HEK293 (cell line): ENCODE data around the gene RILP.

Experiments used
- ATF2 ChIP-seq: fragments of 450-650 bp; formaldehyde crosslinking; IDR thresholded peaks from 2 replicates; pipeline ENCODE4 v1.5.1; 2016; ENCODE audit warnings: missing biosample characterization, missing genetic modification characterization, low read depth
- GLIS1 ChIP-seq: fragments of 450-650 bp; formaldehyde crosslinking; IDR thresholded peaks from 2 replicates; pipeline ENCODE4 v1.5.1; 2016; ENCODE audit warnings: missing biosample characterization, missing genetic modification characterization
- MEIS1 ChIP-seq: sonication (generic); formaldehyde crosslinking; IDR thresholded peaks from 2 replicates; pipeline ENCODE4 v1.8.1; 2022; ENCODE audit warnings: missing genetic modification reagents, mild to moderate bottlenecking, borderline replicate concordance
- OVOL3 ChIP-seq: fragments of 450-650 bp; formaldehyde crosslinking; IDR thresholded peaks from 2 replicates; pipeline ENCODE4 v1.5.1; 2016; ENCODE audit warnings: missing biosample characterization, missing genetic modification characterization
- SP2 ChIP-seq: fragments of 450-650 bp; formaldehyde crosslinking; IDR thresholded peaks from 2 replicates; pipeline ENCODE4 v1.5.1; 2016; ENCODE audit warnings: missing biosample characterization, missing genetic modification characterization
- SP7 ChIP-seq: fragments of 450-650 bp; formaldehyde crosslinking; IDR thresholded peaks from 2 replicates; pipeline ENCODE4 v1.5.1; 2016; ENCODE audit warnings: missing biosample characterization, missing genetic modification characterization
- TCF7L2 ChIP-seq: IDR thresholded peaks from 2 replicates; pipeline ENCODE4 v1.6.1; 2011; ENCODE audit warnings: low read depth, mild to moderate bottlenecking, inconsistent platforms, low read length, moderate library complexity, borderline replicate concordance
- WT1 ChIP-seq: fragments of 450-650 bp; formaldehyde crosslinking; IDR thresholded peaks from 2 replicates; pipeline ENCODE4 v1.5.1; 2016; ENCODE audit warnings: missing biosample characterization, missing genetic modification characterization
- ZBTB1 ChIP-seq: fragments of 450-650 bp; formaldehyde crosslinking; IDR thresholded peaks from 2 replicates; pipeline ENCODE4 v1.5.1; 2016; ENCODE audit warnings: missing biosample characterization, missing genetic modification characterization
- ZBTB17 ChIP-seq: fragments of 450-650 bp; formaldehyde crosslinking; IDR thresholded peaks from 2 replicates; pipeline ENCODE4 v1.5.1; 2016; ENCODE audit warnings: missing biosample characterization, missing genetic modification characterization
- ZBTB21 ChIP-seq: fragments of 450-650 bp; formaldehyde crosslinking; IDR thresholded peaks from 2 replicates; pipeline ENCODE4 v1.5.1; 2017; ENCODE audit warnings: missing biosample characterization, missing genetic modification characterization
- ZBTB26 ChIP-seq: fragments of 450-650 bp; formaldehyde crosslinking; optimal IDR thresholded peaks from 2 replicates; pipeline ENCODE3; 2016; ENCODE audit warnings: missing biosample characterization, mild to moderate bottlenecking, missing genetic modification characterization
- ZBTB44 ChIP-seq: fragments of 450-650 bp; IDR thresholded peaks from 2 replicates; pipeline ENCODE4 v1.5.1; 2018; ENCODE audit warnings: missing biosample characterization, mild to moderate bottlenecking, missing genetic modification characterization
- ZFP3 ChIP-seq: fragments of 450-650 bp; formaldehyde crosslinking; IDR thresholded peaks from 2 replicates; pipeline ENCODE4 v1.5.1; 2016; ENCODE audit warnings: low read depth, missing biosample characterization, missing genetic modification characterization
- ZFP37 ChIP-seq: fragments of 450-650 bp; formaldehyde crosslinking; IDR thresholded peaks from 2 replicates; pipeline ENCODE4 v1.5.1; 2016; ENCODE audit warnings: missing biosample characterization, missing genetic modification characterization
- ZNF114 ChIP-seq: fragments of 450-650 bp; formaldehyde crosslinking; IDR thresholded peaks from 2 replicates; pipeline ENCODE4 v1.5.0; 2017; ENCODE audit warnings: missing biosample characterization, missing genetic modification characterization
- ZNF132 ChIP-seq: fragments of 450-650 bp; formaldehyde crosslinking; IDR thresholded peaks from 2 replicates; pipeline ENCODE4 v1.5.1; 2017; ENCODE audit warnings: missing biosample characterization, missing genetic modification characterization, borderline replicate concordance
- ZNF140 ChIP-seq: fragments of 450-650 bp; formaldehyde crosslinking; IDR thresholded peaks from 2 replicates; pipeline ENCODE4 v1.5.1; 2016; ENCODE audit warnings: missing biosample characterization, missing genetic modification characterization
- ZNF169 ChIP-seq: fragments of 450-650 bp; formaldehyde crosslinking; IDR thresholded peaks from 2 replicates; pipeline ENCODE4 v1.5.1; 2016; ENCODE audit warnings: missing biosample characterization, missing genetic modification characterization
- ZNF23 ChIP-seq: fragments of 450-650 bp; formaldehyde crosslinking; IDR thresholded peaks from 2 replicates; pipeline ENCODE4 v1.5.1; 2016; ENCODE audit warnings: missing biosample characterization, missing genetic modification characterization, borderline replicate concordance
- ZNF302 ChIP-seq: fragments of 450-650 bp; formaldehyde crosslinking; IDR thresholded peaks from 2 replicates; pipeline ENCODE4 v1.5.1; 2016; ENCODE audit warnings: missing biosample characterization, missing genetic modification characterization, low read depth
- ZNF426 ChIP-seq: fragments of 450-650 bp; formaldehyde crosslinking; IDR thresholded peaks from 2 replicates; pipeline ENCODE4 v1.5.1; 2017; ENCODE audit warnings: missing biosample characterization, missing genetic modification characterization, mild to moderate bottlenecking, inconsistent platforms, moderate library complexity
- ZNF473 ChIP-seq: fragments of 450-650 bp; formaldehyde crosslinking; IDR thresholded peaks from 2 replicates; pipeline ENCODE4 v1.5.1; 2017; ENCODE audit warnings: missing biosample characterization, missing genetic modification characterization
- ZNF488 ChIP-seq: fragments of 450-650 bp; formaldehyde crosslinking; IDR thresholded peaks from 2 replicates; pipeline ENCODE4 v1.5.1; 2016; ENCODE audit warnings: missing biosample characterization, missing genetic modification characterization
- ZNF501 ChIP-seq: fragments of 450-650 bp; formaldehyde crosslinking; IDR thresholded peaks from 2 replicates; pipeline ENCODE4 v1.5.1; 2016; ENCODE audit warnings: missing biosample characterization, missing genetic modification characterization
- ZNF530 ChIP-seq: fragments of 450-650 bp; formaldehyde crosslinking; IDR thresholded peaks from 2 replicates; pipeline ENCODE4 v1.5.1; 2016; ENCODE audit warnings: low read depth, missing biosample characterization, missing genetic modification characterization
- ZNF549 ChIP-seq: fragments of 450-650 bp; IDR thresholded peaks from 2 replicates; pipeline ENCODE4 v1.5.1; 2018; ENCODE audit warnings: missing biosample characterization, missing genetic modification characterization, mild to moderate bottlenecking, inconsistent platforms, moderate library complexity
- ZNF580 ChIP-seq: fragments of 450-650 bp; formaldehyde crosslinking; IDR thresholded peaks from 2 replicates; pipeline ENCODE4 v1.5.1; 2016; ENCODE audit warnings: missing biosample characterization, missing genetic modification characterization
- ZNF600 ChIP-seq: fragments of 450-650 bp; formaldehyde crosslinking; IDR thresholded peaks from 2 replicates; pipeline ENCODE4 v1.5.1; 2016; ENCODE audit warnings: missing biosample characterization, missing genetic modification characterization
- ZNF629 ChIP-seq: fragments of 450-650 bp; formaldehyde crosslinking; IDR thresholded peaks from 2 replicates; pipeline ENCODE4 v1.5.1; 2017; ENCODE audit warnings: missing biosample characterization, missing genetic modification characterization
- ZNF670 ChIP-seq: fragments of 450-650 bp; formaldehyde crosslinking; IDR thresholded peaks from 2 replicates; pipeline ENCODE4 v1.5.1; 2016; ENCODE audit warnings: missing biosample characterization, missing genetic modification characterization, low read depth
- ZNF707 ChIP-seq: fragments of 450-650 bp; formaldehyde crosslinking; IDR thresholded peaks from 2 replicates; pipeline ENCODE4 v1.5.1; 2016; ENCODE audit warnings: missing biosample characterization, missing genetic modification characterization
- ZNF792 ChIP-seq: fragments of 450-650 bp; formaldehyde crosslinking; IDR thresholded peaks from 2 replicates; pipeline ENCODE4 v1.5.1; 2016; ENCODE audit warnings: missing biosample characterization, missing genetic modification characterization
- ZSCAN23 ChIP-seq: fragments of 450-650 bp; formaldehyde crosslinking; IDR thresholded peaks from 2 replicates; pipeline ENCODE4 v1.5.1; 2016; ENCODE audit warnings: missing biosample characterization, missing genetic modification characterization
- ZSCAN4 ChIP-seq: fragments of 450-650 bp; formaldehyde crosslinking; IDR thresholded peaks from 2 replicates; pipeline ENCODE4 v1.5.1; 2017; ENCODE audit warnings: missing biosample characterization, missing genetic modification characterization

The RILP gene

GRCh38 chr17:1684378-1685189 lies 34.9 kb upstream of the RILP start, which contains the start of gene PRPF8 (continued):
- TF ChIP-seq ZBTB26 (tag by site-specific recombination) = peak; percentile 79
- no peak for TF ChIP-seq ZNF140 (tag by site-specific recombination)
- TF ChIP-seq OVOL3 (tag by site-specific recombination) = no peak; the same call in 1 of the 2 replicates
- no peak for TF ChIP-seq ZNF549 (tag by site-specific recombination)
- TF ChIP-seq ZNF501 (tag by site-specific recombination) = peak; percentile 75
- no peak for TF ChIP-seq ZNF114 (tag by site-specific recombination)
- peak; percentile 67 for TF ChIP-seq ZBTB17
- TF ChIP-seq ZNF23 (tag by site-specific recombination) = no peak
- TF ChIP-seq SP2 = peak; percentile 97
- TF ChIP-seq ZNF707 (tag by site-specific recombination) = no peak
- TF ChIP-seq ZNF580 (tag by site-specific recombination) = no peak; the same call in 1 of the 2 replicates
- TF ChIP-seq MEIS1 (CRISPR knock-in tag) = no peak
- TF ChIP-seq TCF7L2 = peak; percentile 92
- peak; percentile 38; the same call in 1 of the 2 replicates for TF ChIP-seq ZNF600 (tag by site-specific recombination)
- TF ChIP-seq SP7 (tag by site-specific recombination) = peak; percentile 72; the same call in 1 of the 2 replicates
- no peak for TF ChIP-seq ZNF169 (tag by site-specific recombination)
- no peak for TF ChIP-seq ZSCAN4 (tag by site-specific recombination)
- TF ChIP-seq ZNF530 (tag by site-specific recombination) = no peak
- TF ChIP-seq ATF2 (tag by site-specific recombination) = no peak
- no peak for TF ChIP-seq ZNF426 (tag by site-specific recombination)
- TF ChIP-seq ZFP37 (tag by site-specific recombination) = peak; percentile 80
- TF ChIP-seq ZNF488 (tag by site-specific recombination) = no peak
- no peak for TF ChIP-seq ZBTB44 (tag by site-specific recombination)
- no peak for TF ChIP-seq WT1 (tag by site-specific recombination)
- TF ChIP-seq ZBTB1 (tag by site-specific recombination) = 0 out of 2 replicates have a peak, but pooled peaks have one; percentile 15
- TF ChIP-seq ZFP3 = no peak
- TF ChIP-seq ZSCAN23 (tag by site-specific recombination) = no peak
- no peak for TF ChIP-seq GLIS1 (tag by site-specific recombination)
- no peak for TF ChIP-seq ZNF473 (tag by site-specific recombination)
- TF ChIP-seq ZNF629 (tag by site-specific recombination) = peak; percentile 64
- TF ChIP-seq ZBTB21 (tag by site-specific recombination) = 0 out of 2 replicates have a peak, but pooled peaks have one; percentile 14
- TF ChIP-seq ZNF792 = no peak
- TF ChIP-seq ZNF670 (tag by site-specific recombination) = no peak
- no peak for TF ChIP-seq ZNF132
- no peak for TF ChIP-seq ZNF302 (tag by site-specific recombination)
